Gastroesophageal sphincter (tissue), 4 donors: Measurements from ENCODE around the gene PPFIBP1. TPM values are rescaled to one million over a fixed set of nuclear protein-coding genes. Genes with fewer than 3 reads are reported as not detected.

Source experiments
- ATAC-seq: fragments of 150-250 bp; one replicate; pipeline ENCODE4 v1.9.1; 2016; ENCODE audit warnings: mild to moderate bottlenecking, moderate library complexity
- H3K27ac ChIP-seq, 4 donors: fragments of 200-600 bp; sonication (generic) in 3 of 4; 1 replicate in 3 of 4; 2 replicates in 1 of 4; pipeline ENCODE4 v1.5.1; 2016 to 2019
- H3K27me3 ChIP-seq: fragments of 200-600 bp; sonication (generic); one replicate; pipeline ENCODE4 v1.5.1; 2019
- H3K36me3 ChIP-seq, 2 donors: fragments of 200-600 bp; sonication (generic); one replicate each; pipeline ENCODE4 v1.5.1; 2019; ENCODE audit warnings: control low read depth in 1 of 2
- H3K4me1 ChIP-seq, 3 donors: fragments of 200-600 bp; sonication (generic); 1 replicate in 2 of 3; 2 replicates in 1 of 3; pipeline ENCODE4 v1.5.1; 2016 to 2019; ENCODE audit warnings: control low read depth in 2 of 3
- H3K4me3 ChIP-seq, 2 donors: fragments of 200-600 bp; sonication (generic); one replicate each; pipeline ENCODE4 v1.5.1; 2019; ENCODE audit warnings: mild to moderate bottlenecking in 1 of 2, moderate library complexity in 1 of 2
- H3K9me3 ChIP-seq, 3 donors: fragments of 200-600 bp; sonication (generic); one replicate each; pipeline ENCODE4 v1.5.1; 2017 to 2019; ENCODE audit warnings: control low read depth in 2 of 3
- EP300 ChIP-seq: sonication (generic); formaldehyde crosslinking; IDR thresholded peaks from one replicate; pipeline ENCODE4 v1.6.1; 2017; ENCODE audit warnings: antibody characterized with exemption, mild to moderate bottlenecking
- POLR2A ChIP-seq, 2 donors: fragments of 450-650 bp; IDR thresholded peaks; one replicate each; pipeline ENCODE4 v1.6.1; 2017; ENCODE audit warnings: antibody characterized with exemption in 2 of 2, mild to moderate bottlenecking in 2 of 2, moderate library complexity in 1 of 2
- POLR2AphosphoS5 ChIP-seq: sonication (generic); formaldehyde crosslinking; IDR thresholded peaks from one replicate; pipeline ENCODE4 v1.6.1; 2017; ENCODE audit warnings: antibody characterized with exemption
- WGBS, 2 donors: methylation state at CpG; one replicate each; pipeline ENCODE4 v1.1.5; 2018; ENCODE audit warnings: low coverage in 1 of 2; 5-methylcytosine and 5-hydroxymethylcytosine counted together
- total RNA-seq, 4 donors: library from RNA; depleted of rRNA; stranded (reverse); fragments of >200 nt; gene quantifications; one replicate each; pipeline ENCODE4 v1.1.0, GENCODE V29; 2016
- TF ChIP-seq, protein P1 (sequence below), 4 experiments: fragments of 200-600 bp in 2 of 4; fragments of 450-650 bp in 2 of 4; sonication (generic) in 1 of 4; IDR thresholded peaks; one replicate each; pipeline ENCODE4 v1.5.1; 2017 to 2019; ENCODE audit warnings: antibody characterized with exemption in 4 of 4, mild to moderate bottlenecking in 2 of 4, moderate library complexity in 2 of 4

The PPFIBP1 gene
- total RNA-seq, 4 donors from 2014 or later = 70.7 to 78.7 (median 72.5) TPM

DNA sequence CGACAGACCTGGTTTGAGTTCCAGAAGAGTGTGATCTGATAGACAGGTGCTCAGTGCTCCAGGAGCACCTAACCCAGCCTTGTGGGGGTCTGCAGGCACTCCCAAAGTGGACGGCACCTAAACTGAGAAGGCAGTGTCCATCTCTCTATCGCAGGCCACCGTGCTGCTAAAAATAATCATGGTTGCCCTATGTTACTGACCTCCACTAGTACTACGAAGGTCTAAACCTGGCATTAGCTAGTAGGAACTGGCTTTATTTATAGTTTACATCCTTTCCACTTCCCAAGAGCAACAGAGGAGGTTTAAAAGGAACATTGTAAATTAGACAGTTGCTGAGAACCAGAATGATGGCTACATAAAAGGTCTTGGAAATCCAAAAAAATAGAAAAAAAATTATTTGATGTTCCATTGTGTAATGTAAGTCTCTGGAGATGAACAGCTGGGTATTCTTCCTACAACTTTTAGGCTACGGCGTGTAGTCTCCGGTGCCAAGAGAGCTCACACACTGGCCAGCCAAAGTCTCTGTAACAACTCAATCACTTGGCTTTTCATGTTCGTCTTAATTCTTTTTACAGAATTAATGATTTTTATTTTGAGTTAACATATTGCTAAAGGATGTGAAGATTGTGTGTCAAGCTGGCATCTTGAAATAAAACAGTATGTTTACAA lies 27.3 kb downstream of the PPFIBP1 start:
- Histone ChIP-seq H3K36me3 (no peaks in the 10 kb centered on the region), H3K4me1 (peaks cover 24 to 89% (median 31%) of the 10 kb centered on the region in 3 donors), H3K27me3 (no peaks in the 10 kb centered on the region), H3K27ac (peak overlapping the region in 3 of 4 donors; percentile 61 to 68 (median 68)), H3K9me3 (no peaks in the 10 kb centered on the region), H3K4me3 (no peak overlapping the region)
- WGBS, 2 donors = 31 to 53% methylated on average over 8 to 9 of the region's 9 CpGs
- TF ChIP-seq EP300 = no peak
- no peak for TF ChIP-seq POLR2AphosphoS5
- TF ChIP-seq POLR2A (IDR thresholded peaks at IDR 0.05) = no peak
- TF ChIP-seq, protein P1, sequence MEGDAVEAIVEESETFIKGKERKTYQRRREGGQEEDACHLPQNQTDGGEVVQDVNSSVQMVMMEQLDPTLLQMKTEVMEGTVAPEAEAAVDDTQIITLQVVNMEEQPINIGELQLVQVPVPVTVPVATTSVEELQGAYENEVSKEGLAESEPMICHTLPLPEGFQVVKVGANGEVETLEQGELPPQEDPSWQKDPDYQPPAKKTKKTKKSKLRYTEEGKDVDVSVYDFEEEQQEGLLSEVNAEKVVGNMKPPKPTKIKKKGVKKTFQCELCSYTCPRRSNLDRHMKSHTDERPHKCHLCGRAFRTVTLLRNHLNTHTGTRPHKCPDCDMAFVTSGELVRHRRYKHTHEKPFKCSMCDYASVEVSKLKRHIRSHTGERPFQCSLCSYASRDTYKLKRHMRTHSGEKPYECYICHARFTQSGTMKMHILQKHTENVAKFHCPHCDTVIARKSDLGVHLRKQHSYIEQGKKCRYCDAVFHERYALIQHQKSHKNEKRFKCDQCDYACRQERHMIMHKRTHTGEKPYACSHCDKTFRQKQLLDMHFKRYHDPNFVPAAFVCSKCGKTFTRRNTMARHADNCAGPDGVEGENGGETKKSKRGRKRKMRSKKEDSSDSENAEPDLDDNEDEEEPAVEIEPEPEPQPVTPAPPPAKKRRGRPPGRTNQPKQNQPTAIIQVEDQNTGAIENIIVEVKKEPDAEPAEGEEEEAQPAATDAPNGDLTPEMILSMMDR (IDR thresholded peaks at IDR 0.05) = no peak
- no peak for ATAC-seq

DNA sequence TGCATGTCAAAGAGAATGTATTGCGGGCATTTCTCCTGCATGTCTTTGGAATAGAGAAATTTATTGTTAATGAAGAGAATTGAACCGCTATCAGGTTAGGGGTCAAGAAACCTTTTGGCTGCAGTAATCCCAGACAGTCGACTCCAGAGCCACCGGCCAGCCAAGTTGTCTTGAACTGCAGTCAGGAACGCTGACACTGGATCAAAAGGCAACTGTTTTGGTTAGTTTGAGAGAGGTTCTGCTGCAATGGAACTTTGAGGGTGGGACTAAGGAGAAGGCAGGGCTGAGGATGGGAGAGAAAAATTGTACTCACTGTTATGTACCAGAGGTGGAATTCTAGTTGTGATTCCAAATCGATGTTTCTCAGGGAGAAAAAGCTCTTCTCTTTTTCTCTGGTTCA lies 28.2 kb downstream of the PPFIBP1 start:
- no peak overlapping the region for H3K4me3 ChIP-seq
- H3K27me3 ChIP-seq = no peaks in the 10 kb centered on the region
- no peak for ATAC-seq
- WGBS, 2 donors = 50 to 84% methylated on average over 6 of the region's 6 CpGs
- H3K36me3 ChIP-seq = no peaks in the 10 kb centered on the region
- TF ChIP-seq EP300 (no peak), POLR2AphosphoS5 (no peak), POLR2A (IDR thresholded peaks at IDR 0.05) (no peak)
- TF ChIP-seq, protein P1 (IDR thresholded peaks at IDR 0.05) = no peak
- peak overlapping the region in 3 of 4 donors; percentile 65 to 68 (median 68) for H3K27ac ChIP-seq
- H3K9me3 ChIP-seq = no peaks in the 10 kb centered on the region
- peaks cover 24 to 94% (median 31%) of the 10 kb centered on the region in 3 donors for H3K4me1 ChIP-seq

DNA sequence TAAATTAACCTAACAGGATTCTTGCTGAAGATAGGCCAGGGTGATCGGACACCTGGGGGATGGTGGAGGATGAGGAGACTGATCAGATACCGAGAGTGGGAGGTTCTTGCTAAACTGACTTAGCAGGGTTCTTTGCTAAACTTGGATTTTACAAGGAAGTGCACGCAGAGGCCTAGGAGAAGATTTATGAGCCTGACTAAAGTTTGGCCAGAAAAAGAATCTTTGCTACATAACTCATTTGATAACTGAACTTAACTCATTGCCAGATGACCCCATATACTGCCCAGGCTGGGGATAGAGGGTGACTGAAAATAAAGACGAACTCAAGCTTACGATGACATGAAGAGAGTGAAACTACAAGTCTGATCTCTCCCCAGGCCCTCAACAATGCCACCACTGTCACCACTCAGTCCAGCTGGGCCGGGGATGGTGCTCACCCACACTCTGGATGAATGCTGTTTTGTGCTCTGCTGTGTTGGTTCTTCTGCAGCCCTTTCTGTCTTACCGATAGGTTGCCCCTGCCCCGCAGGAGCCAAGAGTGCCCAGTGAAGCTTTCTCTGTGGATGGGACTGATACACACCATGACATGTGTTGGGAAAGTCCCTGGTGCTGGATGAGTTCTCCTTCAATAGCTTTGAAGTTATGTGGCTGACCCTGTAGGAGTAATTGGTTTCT lies 29.0 kb downstream of the PPFIBP1 start:
- ATAC-seq = no peak
- no peaks in the 10 kb centered on the region for H3K9me3 ChIP-seq
- peaks cover 24 to 92% (median 31%) of the 10 kb centered on the region in 3 donors for H3K4me1 ChIP-seq
- H3K27ac ChIP-seq = peak overlapping the region in 3 of 4 donors; percentile 65 to 68 (median 68)
- no peaks in the 10 kb centered on the region for H3K27me3 ChIP-seq
- WGBS, 2 donors = 61 to 64% methylated on average over 3 to 6 of the region's 8 CpGs
- no peak overlapping the region for H3K4me3 ChIP-seq
- no peaks in the 10 kb centered on the region for H3K36me3 ChIP-seq
- TF ChIP-seq EP300 = no peak
- no peak for TF ChIP-seq POLR2A (IDR thresholded peaks at IDR 0.05)
- TF ChIP-seq, protein P1 (IDR thresholded peaks at IDR 0.05) = no peak
- no peak for TF ChIP-seq POLR2AphosphoS5

DNA sequence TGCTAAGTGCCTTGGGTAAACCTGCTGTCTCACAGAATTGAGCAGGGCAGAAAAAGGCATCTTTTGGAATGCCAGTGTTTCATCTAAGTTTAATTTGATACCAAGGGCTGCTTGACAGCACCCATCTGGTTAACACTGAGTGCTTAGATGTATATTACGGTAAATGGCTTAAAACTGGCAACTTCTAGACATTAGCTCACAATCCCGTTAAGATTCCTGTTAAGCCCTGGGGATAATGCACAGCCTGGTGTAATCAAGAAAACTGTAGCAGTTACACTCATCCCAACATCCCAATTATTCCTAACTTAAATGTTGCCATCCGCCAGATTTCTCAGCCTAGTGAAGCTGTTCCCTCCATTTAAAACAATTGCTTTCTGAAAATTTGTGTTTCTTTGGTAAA lies 29.9 kb downstream of the PPFIBP1 start:
- H3K9me3 ChIP-seq = no peaks in the 10 kb centered on the region
- 58 to 67% methylated on average over 1 to 3 of the region's 3 CpGs for WGBS, 2 donors
- TF ChIP-seq POLR2AphosphoS5 = no peak
- TF ChIP-seq, protein P1 (IDR thresholded peaks at IDR 0.05) = no peak
- TF ChIP-seq EP300 = no peak
- no peak for TF ChIP-seq POLR2A (IDR thresholded peaks at IDR 0.05)
- peaks cover 18 to 83% (median 27%) of the 10 kb centered on the region in 3 donors for H3K4me1 ChIP-seq
- no peak for ATAC-seq
- peak overlapping the region in 1 of 2 donors; percentile 27 for H3K4me3 ChIP-seq
- H3K36me3 ChIP-seq = no peaks in the 10 kb centered on the region
- H3K27ac ChIP-seq = peak overlapping the region; percentile 65 to 77 (median 68)
- no peaks in the 10 kb centered on the region for H3K27me3 ChIP-seq
